NCI-H1930 (cell line): ENCODE measurements around the gene SURF4.

Source experiments
- DNase-seq, 2 experiments: peaks; one replicate each; lab custom pipeline; 2025; lab: John Stamatoyannopoulos, UW

SURF4 gene

DNA sequence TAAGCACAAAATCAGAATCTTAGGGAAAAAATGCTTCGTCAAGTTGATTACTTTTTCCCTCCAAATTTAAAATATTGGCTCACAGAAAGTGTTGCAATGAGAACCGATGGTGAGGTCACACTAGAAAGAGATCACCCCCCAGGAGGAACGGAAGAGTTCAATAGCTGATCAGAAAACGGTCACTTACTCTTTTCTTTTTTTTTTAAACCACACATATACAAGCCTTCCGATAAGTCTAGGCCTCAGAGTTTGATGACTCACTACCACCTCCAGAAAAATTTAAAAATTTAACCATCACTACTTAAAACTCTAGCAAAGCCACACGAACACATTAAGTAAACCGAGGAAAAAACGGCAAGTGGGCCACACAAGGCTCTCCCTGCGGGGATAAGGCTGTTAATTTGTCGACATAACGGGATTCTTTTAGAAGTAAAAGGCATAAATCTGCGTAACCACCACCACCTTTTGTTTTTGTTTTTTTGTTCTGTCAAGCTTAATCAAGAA is 1.2 kb downstream of the SURF4 start:
- DNase-seq = no peak

DNA sequence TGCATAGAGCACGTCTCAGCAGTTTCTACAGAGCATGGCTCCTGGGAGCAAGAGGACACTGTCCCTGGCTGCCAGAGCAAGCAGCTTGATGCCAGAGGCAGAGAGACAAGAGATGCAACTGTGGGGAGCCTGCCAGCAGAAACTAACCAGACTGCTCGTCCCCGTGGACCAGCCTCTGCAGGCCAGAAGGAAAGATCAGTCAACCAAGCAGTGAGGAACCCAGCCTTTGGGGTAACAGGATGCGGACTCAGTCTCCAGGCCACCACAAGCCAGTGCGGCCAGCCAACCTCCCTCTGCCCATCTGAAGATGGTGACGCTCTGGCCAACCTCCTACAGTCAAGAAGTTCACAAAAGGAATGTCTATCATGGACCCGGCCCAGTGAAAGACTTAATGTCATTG is 3.7 kb downstream of the SURF4 start:
- no peak for DNase-seq

DNA sequence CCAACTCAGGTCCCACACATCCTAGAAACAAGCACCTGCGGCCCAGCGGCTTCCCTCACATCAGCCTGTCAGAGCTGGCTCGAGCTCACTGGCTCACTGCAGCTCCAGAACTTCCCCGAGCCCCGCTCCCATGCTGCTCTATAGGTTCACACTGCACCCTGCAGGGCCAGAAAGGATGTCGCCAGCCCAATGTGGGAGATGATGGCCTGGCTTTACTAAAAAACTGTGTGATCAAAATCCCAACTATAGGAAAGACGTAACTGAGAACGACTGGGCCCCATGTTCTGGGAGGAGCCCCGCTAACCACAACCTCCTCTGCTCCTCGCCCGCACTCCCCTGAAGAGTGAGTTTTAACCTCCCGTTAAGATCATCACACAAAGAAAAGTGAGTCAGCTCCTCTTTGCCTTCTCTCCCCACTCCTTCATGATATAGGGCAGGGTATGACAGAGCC is 4.6 kb downstream of the SURF4 start:
- DNase-seq = no peak

GRCh38 chr9:133370685-133371084 is 5.2 kb downstream of the SURF4 start:
- no peak for DNase-seq

DNA sequence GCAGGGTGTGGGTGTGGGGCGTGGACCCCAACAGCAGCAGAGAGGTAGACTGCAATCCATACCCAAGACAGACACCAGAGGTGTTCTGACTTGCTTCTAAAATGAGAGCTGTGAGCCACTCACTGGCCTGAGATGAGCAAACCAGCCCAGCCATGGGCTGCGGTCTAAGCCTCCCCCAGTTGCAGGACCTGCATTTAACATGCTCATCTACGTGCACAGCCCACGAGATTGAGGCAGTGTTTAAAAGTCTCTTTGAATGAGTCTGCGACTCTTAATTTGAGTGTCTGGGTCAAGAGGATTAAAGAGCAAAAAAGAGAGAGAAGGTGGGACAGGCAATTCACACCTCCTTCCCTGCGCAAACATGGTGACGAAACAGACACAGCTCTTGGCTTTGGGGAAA is 5.9 kb downstream of the SURF4 start:
- no peak for DNase-seq

DNA sequence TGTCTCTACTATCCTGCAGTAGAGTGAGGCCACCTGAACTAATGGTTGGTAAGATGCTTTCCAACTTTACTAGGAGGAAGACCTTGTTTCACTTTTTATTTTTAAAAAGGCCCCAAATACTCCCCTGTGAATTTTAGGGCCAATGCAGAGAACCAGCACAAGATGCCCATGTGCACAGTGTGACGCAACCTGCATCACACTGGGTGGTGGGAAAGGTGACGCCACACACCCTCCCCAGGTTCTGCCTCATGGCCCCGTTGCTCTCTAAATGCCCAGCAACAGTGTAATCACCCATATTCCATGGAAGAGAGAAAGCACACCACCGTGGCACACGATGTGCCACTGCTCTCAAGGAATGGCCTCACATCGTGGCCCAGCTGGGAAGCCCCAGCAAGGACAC is 6.4 kb downstream of the SURF4 start:
- no peak for DNase-seq

DNA sequence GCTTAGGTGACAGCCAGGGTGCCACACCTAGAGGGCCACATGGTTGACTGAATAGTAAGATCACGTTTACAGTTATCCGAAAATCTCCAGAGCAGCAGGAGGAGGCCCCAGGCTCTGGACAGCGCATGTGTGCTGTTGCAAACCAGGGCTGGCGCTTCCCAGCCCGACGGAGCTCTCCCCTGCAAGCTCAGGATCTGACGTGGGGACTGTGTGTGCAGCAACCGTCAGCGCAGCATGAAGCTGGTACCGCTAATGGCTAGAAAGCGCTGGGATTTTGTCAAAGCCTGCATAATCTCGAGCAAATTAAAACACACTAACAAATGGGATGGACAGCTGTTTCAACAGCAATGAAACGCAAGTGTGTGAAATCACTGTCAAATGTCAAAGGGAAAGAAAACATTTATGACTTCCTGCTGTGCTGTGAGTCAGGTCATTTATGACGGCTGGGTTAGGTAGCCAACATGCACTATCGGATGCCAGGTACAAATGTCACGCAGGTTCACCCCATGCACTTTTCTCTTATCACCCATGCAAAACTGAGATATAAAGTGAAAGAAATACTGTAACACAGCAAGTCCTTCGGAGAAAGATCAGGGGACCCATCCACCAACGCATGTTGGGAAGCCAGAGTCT is 7.5 kb downstream of the SURF4 start:
- peak in 1 of 2 experiments; percentile 28 for DNase-seq

GRCh38 chr9:133367778-133368177 is 8.1 kb downstream of the SURF4 start:
- DNase-seq = no peak

- DNase-seq = no peak
Measured at GRCh38 chr9:133367221-133367620, 8.6 kb downstream of the SURF4 start.

GRCh38 chr9:133366435-133366834 is 9.4 kb downstream of the SURF4 start:
- DNase-seq = no peak

GRCh38 chr9:133362359-133363044 is 13.4 kb downstream of the SURF4 start:
- no peak for DNase-seq

DNA sequence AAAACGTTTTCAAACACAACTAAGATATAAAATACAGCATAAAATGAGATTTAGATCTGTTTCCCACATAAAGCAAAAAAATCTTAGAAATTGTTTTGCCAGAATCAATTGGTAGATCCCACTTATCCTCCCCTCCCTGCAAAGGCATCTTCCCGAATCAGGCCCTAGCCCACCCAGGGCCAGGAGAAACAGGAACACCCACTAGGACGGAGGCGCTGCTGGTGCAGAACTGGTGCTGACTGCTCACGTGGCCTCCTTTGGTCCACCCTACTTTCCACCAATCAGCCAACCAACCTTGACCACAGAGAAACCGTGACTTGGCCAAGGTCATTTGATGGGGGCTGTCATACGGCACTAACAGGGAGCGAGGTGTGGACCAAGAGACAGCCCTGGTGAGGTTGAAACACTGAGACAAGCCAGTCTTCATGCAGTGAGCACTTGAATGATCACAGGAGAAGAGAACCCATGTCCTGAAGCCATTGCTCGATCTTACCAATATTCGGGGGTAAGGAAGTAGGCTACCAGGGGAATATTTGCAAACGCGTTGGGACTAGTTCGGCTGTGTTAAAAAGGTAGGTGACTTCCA is 14.3 kb downstream of the SURF4 start:
- no peak for DNase-seq

DNA sequence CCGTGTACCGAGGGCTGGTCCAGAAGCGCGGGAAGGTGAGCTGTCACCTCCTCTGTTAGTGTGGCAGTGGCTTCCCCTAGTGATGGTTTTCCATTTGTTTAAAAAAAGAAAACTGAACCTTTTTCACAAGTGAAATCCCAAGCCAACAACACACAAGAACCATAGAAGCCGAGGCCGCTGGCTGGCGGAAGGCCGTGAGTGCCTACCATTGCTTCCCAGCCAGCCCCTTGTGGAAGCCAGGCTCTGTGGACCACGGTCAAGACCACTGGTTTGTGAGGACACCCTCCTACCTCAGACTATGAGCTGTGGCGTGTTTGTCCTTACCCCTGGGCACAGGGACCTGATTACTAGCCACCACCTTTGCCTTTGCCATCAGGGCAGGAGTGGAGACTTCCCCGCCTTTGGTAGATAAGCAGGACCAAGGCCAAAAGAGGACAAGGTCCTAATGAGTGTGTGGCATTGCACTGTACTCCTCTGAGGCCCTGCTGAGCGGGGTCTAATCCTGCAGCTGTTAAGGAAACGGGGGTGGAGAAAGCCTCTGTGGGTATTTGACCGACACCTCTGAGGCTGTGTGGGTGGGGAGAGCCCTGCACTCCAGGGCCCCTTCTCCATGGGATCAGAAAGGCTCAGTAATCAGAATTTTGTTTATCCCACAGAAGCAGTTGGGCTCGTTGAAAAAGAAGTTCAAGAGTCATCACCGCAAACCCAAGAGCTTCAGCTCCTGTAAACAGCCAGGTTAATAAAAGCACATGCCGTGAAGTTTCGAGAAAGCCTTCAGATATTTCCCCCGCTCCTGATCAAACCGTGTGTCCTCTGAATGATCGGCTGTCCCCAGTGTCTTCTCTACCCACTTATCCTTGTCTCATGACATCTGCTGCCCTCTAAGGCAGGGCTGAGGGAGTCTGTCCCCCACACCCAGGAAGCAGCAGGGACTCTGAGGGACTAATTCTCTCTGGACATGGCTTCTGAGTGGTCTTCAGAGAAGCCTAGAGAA is 15.2 kb downstream of the SURF4 start:
- no peak for DNase-seq

GRCh38 chr9:133359399-133360175 is 16.3 kb downstream of the SURF4 start:
- peak in 1 of 2 experiments; percentile 37 for DNase-seq

DNA sequence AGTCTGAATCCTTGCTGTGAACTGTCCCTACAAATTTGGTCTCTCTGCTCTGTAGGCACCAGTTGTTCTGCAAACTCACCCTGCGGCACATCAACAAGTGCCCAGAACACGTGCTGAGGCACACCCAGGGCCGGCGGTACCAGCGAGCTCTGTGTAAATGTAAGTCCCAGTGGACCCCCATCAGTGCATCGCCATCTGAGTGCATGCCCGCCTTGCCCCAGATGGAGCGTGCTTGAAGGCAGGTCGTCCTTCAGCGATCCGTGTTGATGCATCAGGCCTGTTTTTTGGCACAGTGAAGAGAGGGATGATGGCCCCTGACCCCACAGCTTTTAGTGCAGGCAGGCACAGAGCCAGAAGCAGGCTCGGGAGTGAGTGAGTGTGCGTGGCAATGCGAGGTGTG is 18.2 kb downstream of the SURF4 start:
- DNase-seq = no peak

GRCh38 chr9:133356391-133357091 is 19.3 kb downstream of the SURF4 start, which contains the start of the genes SURF1 and SURF2:
Gene SURF1, minus strand, starts transcription at chr9:133356487. Its CDS starts 34 bp downstream, at chr9:133356453.
Gene SURF2, plus strand, starts transcription at chr9:133356550. Its CDS starts 43 bp downstream, at chr9:133356593.
- DNase-seq = peak; percentile 57 to 76

GRCh38 chr9:133355881-133356357 is 19.9 kb downstream of the SURF4 start:
- DNase-seq = no peak

DNA sequence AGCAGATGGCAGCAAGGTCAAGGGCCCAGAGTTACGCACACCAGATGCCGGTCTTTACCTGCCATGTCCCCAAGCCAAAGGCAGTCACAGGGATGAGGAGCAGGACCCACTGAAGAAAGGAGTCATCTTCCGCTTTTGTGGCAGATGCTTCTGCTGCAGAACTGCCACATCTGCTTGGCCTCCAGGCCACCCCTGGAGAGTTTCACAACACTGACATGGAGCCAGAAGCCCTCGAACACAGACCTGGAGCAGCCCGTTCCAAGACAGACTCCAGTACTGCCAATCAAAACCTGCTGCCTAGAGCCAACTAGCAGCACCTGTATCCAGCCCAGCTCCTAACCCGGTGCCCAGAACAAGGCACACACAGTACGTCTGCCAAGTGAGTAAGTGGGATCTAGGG is 21.1 kb downstream of the SURF4 start:
- DNase-seq = no peak

DNA sequence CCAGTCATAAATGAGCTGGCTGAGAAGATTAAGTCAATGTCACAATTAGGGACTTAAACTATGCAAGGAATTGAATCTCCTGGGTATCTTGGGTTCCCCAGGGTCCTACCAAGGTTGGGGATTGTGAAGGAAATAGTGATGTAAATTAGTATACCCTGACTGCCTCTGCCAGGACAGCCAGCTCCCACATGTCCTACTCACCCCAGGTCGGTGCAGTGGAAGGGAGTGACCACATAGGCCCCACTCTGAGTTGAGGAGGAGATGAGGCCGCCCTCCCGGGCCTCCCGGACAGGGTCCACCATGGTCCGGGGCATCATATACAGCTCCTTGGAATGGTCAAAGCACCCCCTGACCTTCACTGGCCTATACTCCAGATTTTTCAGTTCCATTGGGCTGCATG is 22.3 kb downstream of the SURF4 start:
- no peak for DNase-seq
